Activated CD4-positive, alpha-beta T cell treated with anti-CD3 and anti-CD28 coated beads for 36 hours (primary cell): Measurements from ENCODE around the gene EXOC6. TPM values are rescaled to one million over a fixed set of nuclear protein-coding genes. Genes with fewer than 3 reads are reported as not detected.
A peak's percentile ranks its signal among the peaks of the same experiment; 100 is the strongest.
"Not testable (repeated sequence)": the region's sequence is repeated elsewhere in the genome, so short reads cannot be mapped to it uniquely, and the experiment has no call there.

ENCODE experiments used
- ATAC-seq: fragments of 200-7000 bp; cut with Tn5 transposase; one replicate; pipeline ENCODE4 v1.10.0; 2021; ENCODE audit warnings: mild to moderate bottlenecking, moderate library complexity
- CTCF ChIA-PET: fragments of 350-600 bp; sonication (Branson Sonifier 250); formaldehyde crosslinking; loops from one replicate; lab custom pipeline; 2021; ENCODE audit warnings: antibody characterized with exemption; lab: Charles Lee
- POLR2A ChIA-PET: fragments of 350-600 bp; sonication (Branson Sonifier 250); formaldehyde crosslinking; loops from one replicate; lab custom pipeline; 2021; ENCODE audit warnings: antibody characterized with exemption, inconsistent platforms; lab: Charles Lee
- DNase-seq: peaks from one replicate; pipeline ENCODE4 v3.0.0-alpha.2; 2020
- H3K27ac Mint-ChIP-seq: one replicate; pipeline ENCODE4 v1.8.0; 2021; ENCODE audit warnings: mixed read lengths
- H3K27me3 Mint-ChIP-seq: one replicate; pipeline ENCODE4 v1.8.0; 2021; ENCODE audit warnings: mixed read lengths
- H3K36me3 Mint-ChIP-seq: one replicate; pipeline ENCODE4 v1.8.0; 2021; ENCODE audit warnings: low read depth, mixed read lengths
- H3K4me1 Mint-ChIP-seq: one replicate; pipeline ENCODE4 v1.8.0; 2021; ENCODE audit warnings: mixed read lengths
- H3K4me3 Mint-ChIP-seq: one replicate; pipeline ENCODE4 v1.8.0; 2021; ENCODE audit warnings: mild to moderate bottlenecking, moderate library complexity, mixed read lengths
- H3K9me3 Mint-ChIP-seq: one replicate; pipeline ENCODE4 v1.8.0; 2021; ENCODE audit warnings: low read depth, mixed read lengths
- intact Hi-C, 2 experiments: fragments of 100-400 bp; cut with DNase I in 1 of 2; cut with micrococcal nuclease in 1 of 2; formaldehyde crosslinking; loops; one replicate each; pipeline versions ENCODE4 v1.14.2 to v1.15.1; 2022 to 2024; cut with DNase I, micrococcal nuclease
- total RNA-seq, 2 experiments: library from RNA; stranded (reverse); gene quantifications; one replicate each; pipeline ENCODE4 v1.2.3, GENCODE V29; 2021

EXOC6 gene
- total RNA-seq, 2 experiments from 2014 or later, result 9.7 to 12.1 TPM

DNA sequence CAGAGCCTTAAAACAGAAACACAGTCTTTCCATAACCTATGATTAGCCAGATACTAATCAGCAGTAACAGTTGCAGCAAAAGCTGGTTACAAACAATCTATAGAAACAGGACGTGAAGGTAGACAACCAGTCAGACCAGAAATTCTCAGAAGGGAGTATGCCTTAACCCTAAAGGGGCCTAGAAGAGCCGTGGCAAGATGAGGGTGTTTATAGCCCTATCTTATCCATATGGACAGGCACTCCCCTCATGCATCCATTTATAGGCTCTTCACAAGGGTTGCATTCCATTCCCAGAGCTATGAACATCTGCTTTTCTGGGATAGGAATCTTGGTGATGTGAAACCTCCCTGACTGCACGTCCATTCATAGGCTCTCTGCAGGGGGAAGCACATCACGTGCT, 64.3 kb downstream of the EXOC6 start:
- H3K27me3 Mint-ChIP-seq, intact Hi-C loops, H3K27ac Mint-ChIP-seq, DNase-seq, H3K4me3 Mint-ChIP-seq, H3K4me1 Mint-ChIP-seq, POLR2A ChIA-PET, H3K36me3 Mint-ChIP-seq, ATAC-seq, H3K9me3 Mint-ChIP-seq: not testable (repeated sequence)
- CTCF ChIA-PET, result interaction anchor here (1.3 kb wide), 1 partner anchor 9 kb away, joined by 3 read pairs; no protein-coding TSS in a partner anchor

DNA sequence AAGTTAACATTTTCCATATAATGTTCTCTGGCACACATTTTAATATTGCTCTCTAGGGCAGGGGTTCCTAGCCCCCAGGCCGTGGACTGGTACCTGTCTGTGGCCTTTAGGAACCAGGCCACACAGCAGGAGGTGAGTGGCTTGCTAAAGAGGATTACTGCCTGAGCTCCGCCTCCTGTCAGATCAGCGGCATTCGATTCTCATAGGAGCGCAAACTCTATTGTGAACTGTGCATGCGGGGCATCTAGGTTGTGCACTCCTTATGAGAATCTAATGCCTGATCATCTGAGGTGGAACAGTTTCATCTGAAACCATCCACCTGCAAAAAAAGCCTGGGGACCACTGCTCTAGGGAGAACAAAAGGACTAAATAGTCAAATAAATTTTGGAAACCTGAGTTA, 65.7 kb downstream of the EXOC6 start:
- no peak for DNase-seq
- Mint-ChIP-seq H3K4me1 (no peaks in the 10 kb centered on the region), H3K27me3 (no peaks in the 10 kb centered on the region), H3K9me3 (no peaks in the 10 kb centered on the region), H3K4me3 (no peak overlapping the region), H3K27ac (no peak overlapping the region), H3K36me3 (peaks cover 3% of the 10 kb centered on the region)
- ATAC-seq, result no peak
- ChIA-PET POLR2A (no interaction called here), CTCF (interaction anchor here (0.7 to 1.3 kb wide), 4 partner anchors 8 to 614 kb away, joined by 3 to 4 read pairs (median 3); no protein-coding TSS in a partner anchor)
- intact Hi-C loops, result no loop called here

DNA sequence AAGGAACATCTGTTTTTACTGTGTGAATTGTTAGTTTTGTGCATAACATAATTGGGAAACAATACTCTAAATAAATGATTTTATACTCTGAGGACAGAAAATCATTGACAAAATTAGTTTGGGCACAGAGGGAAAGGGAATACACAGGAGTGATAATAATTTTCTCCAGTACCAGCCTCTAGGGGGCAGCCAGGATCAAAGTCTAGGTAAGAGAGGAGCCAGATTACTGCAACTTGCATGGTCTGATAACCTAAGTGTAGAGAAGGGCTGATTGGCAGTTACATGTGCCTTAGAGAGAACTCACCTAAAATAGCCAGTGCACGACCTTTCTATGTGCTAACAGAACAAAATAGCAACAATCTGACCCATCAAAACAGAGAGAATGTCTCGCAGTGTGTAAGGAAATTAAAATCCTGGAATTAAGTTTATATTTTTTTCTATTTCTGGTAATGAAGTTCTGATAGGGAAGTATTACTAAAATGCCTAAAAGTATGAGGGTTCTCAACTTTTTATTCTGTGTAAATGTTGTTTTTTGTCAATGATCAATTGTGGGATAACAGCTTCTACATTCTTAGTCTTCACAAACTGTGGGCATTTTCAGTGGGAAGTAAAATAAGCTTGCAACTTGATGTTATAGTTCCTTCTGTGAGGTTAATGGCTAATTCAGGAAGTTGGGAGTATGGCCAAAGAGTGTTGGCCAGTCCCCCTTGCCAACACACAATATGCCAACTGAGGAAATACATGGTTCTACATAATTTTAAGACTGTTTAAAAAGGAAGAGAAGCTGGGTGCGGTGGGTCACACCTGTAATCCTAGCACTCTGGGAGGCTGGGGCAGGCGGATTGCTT, 66.4 kb downstream of the EXOC6 start:
- Mint-ChIP-seq H3K4me3 (no peak overlapping the region), H3K27me3 (no peaks in the 10 kb centered on the region), H3K27ac (no peak overlapping the region), H3K9me3 (no peaks in the 10 kb centered on the region), H3K4me1 (no peaks in the 10 kb centered on the region), H3K36me3 (peaks cover 7% of the 10 kb centered on the region)
- intact Hi-C loops, result no loop called here
- DNase-seq, result peak; percentile 71
- ChIA-PET POLR2A (no interaction called here), CTCF (interaction anchor here (0.5 to 1.7 kb wide), 6 partner anchors 9 to 29 kb away, joined by 3 to 6 read pairs (median 4); no protein-coding TSS in a partner anchor)
- peak; percentile 79 for ATAC-seq

DNA sequence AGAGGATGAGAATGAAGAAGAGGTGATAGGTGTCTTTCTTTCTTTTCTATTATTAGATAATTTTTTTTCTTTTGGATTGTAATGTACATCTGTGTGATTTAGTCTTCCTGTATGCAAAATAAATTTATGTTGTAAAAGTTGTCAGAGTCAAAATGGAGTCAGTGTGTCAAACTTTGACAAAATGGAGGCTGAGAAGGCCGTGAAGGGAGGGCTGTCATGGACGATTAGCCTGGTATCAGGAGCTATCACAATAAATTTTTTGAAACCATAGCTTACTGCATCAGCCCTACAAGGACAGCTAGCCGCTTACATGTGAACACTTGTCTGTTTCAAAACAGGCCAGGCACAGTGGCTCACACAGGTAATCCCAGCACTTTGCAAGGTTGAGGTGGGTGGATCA, 67.6 kb downstream of the EXOC6 start:
- intact Hi-C loops, result no loop called here
- POLR2A ChIA-PET, result no interaction called here

DNA sequence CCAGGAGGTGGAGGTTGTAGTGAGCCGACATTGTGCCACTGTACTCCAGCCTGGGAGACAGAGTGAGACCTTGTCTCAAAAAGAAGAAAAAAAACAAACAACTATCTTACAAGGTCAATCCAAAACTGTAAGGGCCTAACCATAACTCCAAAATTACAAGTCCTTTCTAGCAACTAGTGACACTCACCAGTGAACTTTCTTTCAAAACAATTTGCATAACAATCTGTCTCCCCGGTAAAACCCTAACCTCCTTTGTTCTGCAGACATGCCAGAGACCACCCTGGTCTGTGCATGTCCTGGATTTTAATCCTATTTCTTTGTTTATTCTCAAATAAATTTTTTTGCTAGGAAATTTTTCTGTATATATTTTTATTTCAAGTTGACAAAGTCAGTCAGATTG, 68.1 kb downstream of the EXOC6 start:
- POLR2A ChIA-PET, result no interaction called here
- Mint-ChIP-seq H3K27me3 (no peaks in the 10 kb centered on the region), H3K9me3 (peaks cover 4% of the 10 kb centered on the region), H3K4me1 (no peaks in the 10 kb centered on the region), H3K27ac (no peak overlapping the region), H3K4me3 (no peak overlapping the region), H3K36me3 (peaks cover 19% of the 10 kb centered on the region)
- intact Hi-C loops, result no loop called here
- CTCF ChIA-PET, result interaction anchor here (0.6 to 1.3 kb wide), 2 partner anchors 74 to 78 kb away, joined by 3 read pairs; no protein-coding TSS in a partner anchor
- no peak for ATAC-seq
- DNase-seq, result no peak

More for the DNA sequence above, 67.6 kb downstream of the EXOC6 start:
- H3K9me3 Mint-ChIP-seq, result peaks cover 2% of the 10 kb centered on the region
- no peaks in the 10 kb centered on the region for H3K27me3 Mint-ChIP-seq
- no peak for DNase-seq
- peaks cover 14% of the 10 kb centered on the region for H3K36me3 Mint-ChIP-seq
- no peak overlapping the region for H3K27ac Mint-ChIP-seq
- no peak for ATAC-seq
- no peak overlapping the region for H3K4me3 Mint-ChIP-seq
- H3K4me1 Mint-ChIP-seq, result no peaks in the 10 kb centered on the region
- CTCF ChIA-PET, result interaction anchor here (1.1 to 1.7 kb wide), 4 partner anchors 8 to 77 kb away, joined by 3 to 6 read pairs (median 4); no protein-coding TSS in a partner anchor

DNA sequence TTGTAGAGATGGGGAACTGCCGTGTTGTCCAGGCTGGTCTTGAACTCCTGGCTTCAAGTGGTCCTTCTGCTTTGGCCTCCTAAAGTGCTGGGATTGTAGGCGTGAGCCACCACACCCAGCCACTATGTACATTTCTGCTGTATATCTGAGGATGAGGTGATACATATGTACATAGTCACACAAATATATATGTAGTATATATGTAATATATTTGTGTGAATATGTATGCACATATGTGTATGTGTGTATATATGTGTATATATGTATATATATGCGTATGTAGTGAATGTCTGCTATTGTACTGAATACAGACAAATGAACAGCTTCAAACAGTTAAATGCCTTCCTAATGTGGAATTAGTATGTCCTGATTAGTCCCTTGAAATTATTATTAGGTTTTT, 70.3 kb downstream of the EXOC6 start:
- intact Hi-C loops, result no loop called here

DNA sequence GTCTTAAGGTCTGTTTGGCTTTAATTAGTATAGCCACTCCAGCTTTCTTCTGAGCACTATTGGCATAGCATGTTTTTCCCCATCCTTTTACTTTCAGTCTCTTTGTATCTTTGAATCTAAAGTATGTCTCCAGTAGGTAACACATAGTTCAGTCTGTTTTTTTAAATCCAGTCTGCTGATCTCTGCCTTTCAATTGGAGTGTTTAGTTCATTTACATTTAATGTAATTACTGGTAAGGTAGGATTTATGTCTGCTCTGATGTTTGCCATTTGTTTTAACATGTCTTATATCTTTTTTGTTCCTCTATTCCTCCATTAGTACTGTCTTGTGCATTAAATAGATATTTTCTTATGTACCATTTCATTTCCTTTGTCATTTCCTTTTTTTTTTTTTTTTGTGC, 72.5 kb downstream of the EXOC6 start:
- CTCF ChIA-PET, result no interaction called here
- ATAC-seq, result no peak
- H3K4me1 Mint-ChIP-seq, result peaks cover 4% of the 10 kb centered on the region
- H3K36me3 Mint-ChIP-seq, result peaks cover 21% of the 10 kb centered on the region
- POLR2A ChIA-PET, result no interaction called here
- H3K27me3 Mint-ChIP-seq, result no peaks in the 10 kb centered on the region
- no peak for DNase-seq
- H3K4me3 Mint-ChIP-seq, result no peak overlapping the region
- intact Hi-C loops, result no loop called here
- H3K9me3 Mint-ChIP-seq, result peaks cover 4% of the 10 kb centered on the region
- no peak overlapping the region for H3K27ac Mint-ChIP-seq

More for the DNA sequence above, 70.3 kb downstream of the EXOC6 start:
- Mint-ChIP-seq H3K36me3 (peaks cover 21% of the 10 kb centered on the region), H3K27me3 (no peaks in the 10 kb centered on the region), H3K4me1 (peaks cover 4% of the 10 kb centered on the region), H3K9me3 (peaks cover 4% of the 10 kb centered on the region), H3K27ac (no peak overlapping the region), H3K4me3 (no peak overlapping the region)
- POLR2A ChIA-PET, result no interaction called here
- ATAC-seq (no peak), DNase-seq (no peak)
- CTCF ChIA-PET, result interaction anchor here (0.8 to 1.3 kb wide), 3 partner anchors 8 to 78 kb away, joined by 3 to 6 read pairs (median 3); no protein-coding TSS in a partner anchor

DNA sequence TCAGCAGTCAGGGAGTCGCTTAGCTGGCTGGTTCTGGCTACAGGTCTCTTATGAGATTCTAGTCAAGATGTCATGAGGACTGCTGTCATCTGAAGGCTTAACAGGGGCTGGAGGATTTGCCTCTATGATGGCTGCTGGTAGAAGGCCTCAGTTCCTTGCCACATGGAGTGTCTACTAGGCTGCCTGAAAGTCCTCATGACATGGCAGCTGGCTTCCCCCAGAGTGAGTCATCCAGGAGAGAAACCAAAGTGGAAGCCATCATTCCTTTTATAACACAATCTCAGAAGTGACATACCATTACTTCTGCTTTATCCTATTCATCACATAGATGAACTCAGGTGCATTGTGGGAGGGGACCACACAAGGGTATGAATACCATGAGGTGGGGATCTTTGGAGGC, 75.1 kb downstream of the EXOC6 start:
- H3K27me3 Mint-ChIP-seq, result no peaks in the 10 kb centered on the region
- peaks cover 4% of the 10 kb centered on the region for H3K9me3 Mint-ChIP-seq
- no peak overlapping the region for H3K27ac Mint-ChIP-seq
- intact Hi-C loops, result no loop called here
- ATAC-seq, result no peak
- peaks cover 26% of the 10 kb centered on the region for H3K36me3 Mint-ChIP-seq
- POLR2A ChIA-PET, result no interaction called here
- no peak overlapping the region for H3K4me3 Mint-ChIP-seq
- peaks cover 4% of the 10 kb centered on the region for H3K4me1 Mint-ChIP-seq
- CTCF ChIA-PET, result interaction anchor here (0.6 to 1.3 kb wide), 7 partner anchors 8 to 141 kb away, joined by 3 read pairs; no protein-coding TSS in a partner anchor
- DNase-seq, result peak; percentile 11

DNA sequence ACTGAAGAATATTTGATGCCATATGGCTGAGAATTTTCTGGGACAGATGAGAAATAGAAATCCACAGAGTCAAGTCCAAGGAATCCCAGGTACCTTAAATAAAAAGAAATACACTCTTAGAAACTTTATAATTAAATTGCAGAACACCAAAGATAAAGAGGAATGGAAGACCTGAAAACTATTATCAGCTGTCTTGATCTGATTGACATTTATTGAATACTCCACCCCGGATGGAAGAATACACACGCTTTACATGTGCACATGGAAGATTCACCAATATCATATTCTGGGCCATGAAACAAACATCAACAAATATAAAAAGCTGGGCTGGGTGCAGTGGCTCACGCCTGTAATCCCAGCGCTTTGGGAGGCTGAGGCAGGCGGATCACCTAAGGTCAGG, 81.6 kb downstream of the EXOC6 start:
- DNase-seq (no peak), ATAC-seq (no peak)
- Mint-ChIP-seq H3K9me3 (no peaks in the 10 kb centered on the region), H3K27me3 (no peaks in the 10 kb centered on the region), H3K27ac (no peak overlapping the region), H3K4me3 (no peak overlapping the region), H3K4me1 (no peaks in the 10 kb centered on the region), H3K36me3 (peaks cover 17% of the 10 kb centered on the region)
- POLR2A ChIA-PET, result no interaction called here
- intact Hi-C loops, result no loop called here
- CTCF ChIA-PET, result no interaction called here

DNA sequence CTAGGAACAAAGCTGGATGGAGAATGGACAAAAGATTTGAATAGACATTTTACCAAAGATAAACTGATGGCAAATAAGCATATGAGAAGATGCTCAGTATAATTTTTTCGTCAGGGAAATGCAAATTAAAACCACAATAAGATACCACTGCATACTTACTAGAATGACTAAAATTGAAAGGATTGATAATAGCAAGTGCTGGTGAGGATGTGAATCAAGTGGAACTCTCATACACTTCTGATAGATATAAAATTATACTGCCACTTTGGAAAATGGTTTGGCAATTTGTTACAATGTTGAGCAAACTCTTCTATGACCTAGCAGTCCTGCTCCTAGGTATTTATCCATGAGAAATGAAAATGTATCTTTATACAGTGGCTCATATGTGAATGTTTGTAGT, 83.3 kb downstream of the EXOC6 start:
- Mint-ChIP-seq H3K9me3 (no peaks in the 10 kb centered on the region), H3K4me1 (no peaks in the 10 kb centered on the region), H3K27me3 (no peaks in the 10 kb centered on the region), H3K4me3 (no peak overlapping the region), H3K36me3 (peaks cover 17% of the 10 kb centered on the region), H3K27ac (no peak overlapping the region)
- ChIA-PET CTCF (no interaction called here), POLR2A (interaction anchor here (0.6 kb wide), 1 partner anchor 30 kb away, joined by 5 read pairs; no protein-coding TSS in a partner anchor)
- intact Hi-C loops, result no loop called here
- ATAC-seq, result no peak
- DNase-seq, result no peak

DNA sequence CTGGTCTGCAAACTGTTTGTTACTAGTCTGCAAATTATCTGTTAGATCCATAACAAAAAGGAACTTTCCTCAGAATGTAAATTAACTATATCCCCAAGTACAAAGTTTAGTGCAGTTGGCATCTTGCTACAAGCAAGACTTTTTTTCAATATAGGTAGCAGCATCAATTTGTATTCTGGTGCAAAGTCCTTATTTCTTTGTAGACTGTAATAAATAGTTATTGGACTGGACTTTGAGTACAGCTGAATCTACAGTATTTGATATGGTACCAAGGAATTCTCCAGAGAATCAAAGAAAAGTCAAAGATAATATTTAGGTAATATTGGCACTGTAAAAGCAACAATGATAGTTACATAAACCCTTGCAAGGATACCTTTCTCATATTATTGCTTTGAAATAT, 89.6 kb downstream of the EXOC6 start:
- intact Hi-C loops, result no loop called here
- ATAC-seq (no peak), DNase-seq (no peak)
- H3K27me3 Mint-ChIP-seq, result no peaks in the 10 kb centered on the region
- CTCF ChIA-PET, result no interaction called here
- no peak overlapping the region for H3K4me3 Mint-ChIP-seq
- peaks cover 4% of the 10 kb centered on the region for H3K36me3 Mint-ChIP-seq
- H3K9me3 Mint-ChIP-seq, result no peaks in the 10 kb centered on the region
- POLR2A ChIA-PET, result no interaction called here
- H3K27ac Mint-ChIP-seq, result no peak overlapping the region
- no peaks in the 10 kb centered on the region for H3K4me1 Mint-ChIP-seq

DNA sequence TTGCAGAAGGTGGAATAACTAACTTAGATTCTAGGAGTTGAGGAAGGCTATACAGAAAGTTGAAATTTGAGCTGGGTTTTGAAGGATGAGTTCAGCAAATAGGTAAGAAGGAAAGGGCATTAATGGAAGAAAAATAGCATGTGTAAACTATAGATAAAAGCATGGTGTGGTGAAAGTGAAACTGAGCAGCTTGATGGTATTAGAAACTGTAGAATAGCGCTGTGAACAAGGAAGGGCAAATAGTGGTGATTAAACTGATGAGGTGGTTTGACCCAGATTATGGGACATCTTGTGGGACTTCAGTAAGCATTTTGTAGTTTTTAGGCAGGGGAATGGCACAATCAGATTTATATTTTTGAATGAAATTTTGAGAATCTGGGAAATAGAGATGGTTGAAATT, 90.5 kb downstream of the EXOC6 start:
- H3K9me3 Mint-ChIP-seq, result no peaks in the 10 kb centered on the region
- H3K27ac Mint-ChIP-seq, result no peak overlapping the region
- DNase-seq (no peak), ATAC-seq (no peak)
- ChIA-PET CTCF (no interaction called here), POLR2A (no interaction called here)
- intact Hi-C loops, result no loop called here
- peaks cover 5% of the 10 kb centered on the region for H3K36me3 Mint-ChIP-seq
- H3K4me3 Mint-ChIP-seq, result no peak overlapping the region
- no peaks in the 10 kb centered on the region for H3K27me3 Mint-ChIP-seq
- H3K4me1 Mint-ChIP-seq, result no peaks in the 10 kb centered on the region
